ENCODE data around the gene MROH9. TPM values are rescaled to one million over a fixed set of nuclear protein-coding genes. Genes with fewer than 3 reads are reported as not detected.

MROH9 gene, protein sequence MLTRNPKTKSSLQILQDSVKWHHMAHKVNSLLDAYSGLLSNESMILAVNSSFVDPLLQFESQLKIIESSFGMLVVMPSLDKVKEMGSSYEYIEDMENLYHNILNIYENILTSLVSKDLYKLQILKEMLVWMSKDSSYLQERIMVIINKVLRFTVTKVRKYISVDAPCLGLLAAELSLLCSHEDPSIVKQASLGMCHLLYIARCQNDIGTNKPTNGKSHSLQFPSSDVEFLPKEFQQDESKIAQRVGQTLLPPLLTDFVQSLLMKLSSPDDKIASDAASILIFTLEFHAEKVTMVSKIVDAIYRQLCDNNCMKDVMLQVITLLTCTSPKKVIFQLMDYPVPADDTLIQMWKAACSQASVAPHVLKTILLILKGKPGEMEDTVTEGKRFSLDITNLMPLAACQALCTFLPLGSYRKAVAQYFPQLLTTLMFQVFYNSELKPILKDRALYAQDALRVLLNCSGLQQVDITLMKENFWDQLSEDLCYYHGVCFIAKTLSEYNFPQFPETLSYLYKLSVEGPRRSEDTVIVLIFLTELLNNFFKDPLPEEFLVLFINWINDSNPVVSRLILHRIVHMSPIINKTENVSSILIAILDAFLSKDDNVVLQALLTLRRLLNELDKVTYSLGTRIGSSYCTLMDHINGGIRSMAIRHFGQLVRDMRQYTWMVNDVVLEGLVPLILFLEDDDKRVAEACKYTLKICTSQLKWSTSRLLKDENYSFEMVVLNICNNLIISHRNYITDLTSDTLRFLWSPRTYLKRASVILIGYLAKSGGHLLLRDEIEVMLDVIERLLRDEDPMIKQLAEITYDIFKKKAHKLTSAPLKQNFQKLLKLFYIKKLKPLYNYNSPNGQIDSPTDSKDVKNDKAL
- not detected for total RNA-seq (2021; ENCODE audit: unreplicated experiment)
- not detected for polyA plus RNA-seq (2012; ENCODE audit: insufficient read length)
- Bru-seq, nascent RNA = not detected
- BruChase-seq, experiment 1, labeled RNA remaining after a 2-hour chase = not detected
- BruChase-seq, experiment 2, labeled RNA remaining after a 6-hour chase = not detected
- long read RNA-seq = 0 reads

DNA sequence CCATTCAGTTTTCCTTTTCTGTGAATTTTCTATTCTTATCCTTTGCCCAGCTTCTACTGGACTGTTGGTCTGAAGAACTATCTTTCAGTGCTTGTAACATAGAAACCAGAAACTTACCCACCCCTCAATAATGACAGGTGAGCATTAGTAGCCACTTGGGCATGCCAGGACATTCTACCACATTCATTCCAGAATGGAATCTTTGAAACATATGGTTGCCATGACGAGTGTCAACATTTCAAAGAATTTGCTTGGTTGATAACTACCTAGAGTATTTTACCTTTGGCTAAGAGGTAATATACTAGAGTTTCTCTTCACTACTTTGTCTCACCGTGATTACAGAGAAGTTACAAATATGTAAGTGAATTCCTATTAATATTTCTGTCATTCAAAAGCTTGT is at the start of gene MROH9:
Gene MROH9 (plus strand): TSS at position 304 of the 400 bp plus-strand sequence. CDS start 10,023 bp downstream, outside the sequence.
- no peaks in the 10 kb centered on the region for H3K4me1 ChIP-seq (ENCODE audit: control insufficient read depth, insufficient read depth, low read length)
- in situ Hi-C loops (cut with HindIII; ENCODE audit: low pct_unique_long_range_greater_than_20kb, low sequenced_read_pairs) (no loop called here), intact Hi-C loops (cut with micrococcal nuclease; ENCODE audit: unreplicated experiment) (no loop called here)
- ATAC-seq (no peak), DNase-seq (ENCODE audit: low read depth, low spot score) (no peak)
- no peak within 1 kb of the TSS for H3K27ac ChIP-seq (ENCODE audit: low read length)
- no peaks in the 10 kb centered on the region for H3K9me3 ChIP-seq (ENCODE audit: control insufficient read depth, insufficient read depth, low read depth, low read length)
- ChIA-PET POLR2A (no interaction called here), CTCF (no interaction called here)
- H3K36me3 ChIP-seq (ENCODE audit: control insufficient read depth, insufficient read depth, low read length) = no peaks in the 10 kb centered on the region
- no peak for TF ChIP-seq POLR2AphosphoS5 (IDR thresholded peaks at IDR 0.05; ENCODE audit: low read depth, low read length)
- TF ChIP-seq TCF7L2 (IDR thresholded peaks at IDR 0.05; ENCODE audit: low read depth, low read length) = no peak
- TF ChIP-seq, protein P1, sequence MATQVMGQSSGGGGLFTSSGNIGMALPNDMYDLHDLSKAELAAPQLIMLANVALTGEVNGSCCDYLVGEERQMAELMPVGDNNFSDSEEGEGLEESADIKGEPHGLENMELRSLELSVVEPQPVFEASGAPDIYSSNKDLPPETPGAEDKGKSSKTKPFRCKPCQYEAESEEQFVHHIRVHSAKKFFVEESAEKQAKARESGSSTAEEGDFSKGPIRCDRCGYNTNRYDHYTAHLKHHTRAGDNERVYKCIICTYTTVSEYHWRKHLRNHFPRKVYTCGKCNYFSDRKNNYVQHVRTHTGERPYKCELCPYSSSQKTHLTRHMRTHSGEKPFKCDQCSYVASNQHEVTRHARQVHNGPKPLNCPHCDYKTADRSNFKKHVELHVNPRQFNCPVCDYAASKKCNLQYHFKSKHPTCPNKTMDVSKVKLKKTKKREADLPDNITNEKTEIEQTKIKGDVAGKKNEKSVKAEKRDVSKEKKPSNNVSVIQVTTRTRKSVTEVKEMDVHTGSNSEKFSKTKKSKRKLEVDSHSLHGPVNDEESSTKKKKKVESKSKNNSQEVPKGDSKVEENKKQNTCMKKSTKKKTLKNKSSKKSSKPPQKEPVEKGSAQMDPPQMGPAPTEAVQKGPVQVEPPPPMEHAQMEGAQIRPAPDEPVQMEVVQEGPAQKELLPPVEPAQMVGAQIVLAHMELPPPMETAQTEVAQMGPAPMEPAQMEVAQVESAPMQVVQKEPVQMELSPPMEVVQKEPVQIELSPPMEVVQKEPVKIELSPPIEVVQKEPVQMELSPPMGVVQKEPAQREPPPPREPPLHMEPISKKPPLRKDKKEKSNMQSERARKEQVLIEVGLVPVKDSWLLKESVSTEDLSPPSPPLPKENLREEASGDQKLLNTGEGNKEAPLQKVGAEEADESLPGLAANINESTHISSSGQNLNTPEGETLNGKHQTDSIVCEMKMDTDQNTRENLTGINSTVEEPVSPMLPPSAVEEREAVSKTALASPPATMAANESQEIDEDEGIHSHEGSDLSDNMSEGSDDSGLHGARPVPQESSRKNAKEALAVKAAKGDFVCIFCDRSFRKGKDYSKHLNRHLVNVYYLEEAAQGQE (IDR thresholded peaks at IDR 0.05; ENCODE audit: insufficient read depth in 1 of 2, low read depth in 2 of 2, low read length in 1 of 2) = no peak
- no peak for TF ChIP-seq SIN3A (IDR thresholded peaks at IDR 0.05; ENCODE audit: borderline replicate concordance, insufficient read depth, low read depth, low read length)
- no peak for TF ChIP-seq CTCF (IDR thresholded peaks at IDR 0.05)
- BruUV-seq (replicated peaks) = no TSS peak
- H3K27me3 ChIP-seq (ENCODE audit: control insufficient read depth, insufficient read depth, low read length) = no peaks in the 10 kb centered on the region
- H3K4me3 ChIP-seq (ENCODE audit: low read depth in 2 of 2, low read length in 2 of 2) = no peak within 1 kb of the TSS

DNA sequence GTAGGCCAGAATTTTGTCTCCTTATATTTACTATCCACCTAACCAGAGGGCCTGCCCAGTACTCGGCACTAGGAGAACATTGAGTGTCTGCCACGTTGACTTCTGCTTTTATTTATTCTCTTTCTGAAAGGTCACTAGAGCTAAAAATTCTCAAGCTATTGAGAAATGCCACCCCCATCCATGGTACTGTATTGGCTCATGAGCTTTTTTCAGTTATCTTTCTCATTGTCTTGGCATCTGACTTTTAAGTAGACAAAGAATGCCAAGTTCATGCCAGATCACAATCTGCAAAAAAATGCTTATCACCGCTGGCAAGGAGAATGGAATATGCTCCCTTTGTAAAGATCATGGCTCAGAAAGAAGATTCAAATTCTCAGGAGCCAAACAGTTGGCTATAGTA is 49.8 kb upstream of the MROH9 start:
- no peak overlapping the region for H3K27ac ChIP-seq (ENCODE audit: low read length)
- in situ Hi-C loops (cut with HindIII; ENCODE audit: low pct_unique_long_range_greater_than_20kb, low sequenced_read_pairs) = no loop called here
- ChIA-PET CTCF (no interaction called here), POLR2A (no interaction called here)
- BruUV-seq (replicated peaks) = no TSS peak
- no peaks in the 10 kb centered on the region; the same call in 1 of the 2 replicates for H3K4me1 ChIP-seq (ENCODE audit: control insufficient read depth, insufficient read depth, low read length)
- ATAC-seq (no peak), DNase-seq (ENCODE audit: low read depth, low spot score) (no peak)
- no peaks in the 10 kb centered on the region for H3K27me3 ChIP-seq (ENCODE audit: control insufficient read depth, insufficient read depth, low read length)
- H3K36me3 ChIP-seq (ENCODE audit: control insufficient read depth, insufficient read depth, low read length) = no peaks in the 10 kb centered on the region
- H3K9me3 ChIP-seq (ENCODE audit: control insufficient read depth, insufficient read depth, low read depth, low read length) = no peaks in the 10 kb centered on the region
- no peak for TF ChIP-seq CTCF (IDR thresholded peaks at IDR 0.05)
- TF ChIP-seq TCF7L2 (IDR thresholded peaks at IDR 0.05; ENCODE audit: low read depth, low read length) = no peak
- TF ChIP-seq POLR2AphosphoS5 (IDR thresholded peaks at IDR 0.05; ENCODE audit: low read depth, low read length) = no peak
- no peak for TF ChIP-seq SIN3A (IDR thresholded peaks at IDR 0.05; ENCODE audit: borderline replicate concordance, insufficient read depth, low read depth, low read length)
- TF ChIP-seq, protein P1 (IDR thresholded peaks at IDR 0.05; ENCODE audit: insufficient read depth in 1 of 2, low read depth in 2 of 2, low read length in 1 of 2) = no peak
- no peak overlapping the region for H3K4me3 ChIP-seq (ENCODE audit: low read depth in 2 of 2, low read length in 2 of 2)
- intact Hi-C loops (cut with micrococcal nuclease; ENCODE audit: unreplicated experiment) = no loop called here

Measured in Panc1 (cell line).